Raji (cell line): ENCODE measurements around the gene EPHA6.

Source experiments
- POLR2A ChIP-seq: IDR thresholded peaks from 2 replicates; pipeline ENCODE4 v1.6.1; 2011; ENCODE audit warnings: low read depth, low read length, control low read depth; ENCODE audit not compliant: insufficient read depth

EPHA6 gene

DNA sequence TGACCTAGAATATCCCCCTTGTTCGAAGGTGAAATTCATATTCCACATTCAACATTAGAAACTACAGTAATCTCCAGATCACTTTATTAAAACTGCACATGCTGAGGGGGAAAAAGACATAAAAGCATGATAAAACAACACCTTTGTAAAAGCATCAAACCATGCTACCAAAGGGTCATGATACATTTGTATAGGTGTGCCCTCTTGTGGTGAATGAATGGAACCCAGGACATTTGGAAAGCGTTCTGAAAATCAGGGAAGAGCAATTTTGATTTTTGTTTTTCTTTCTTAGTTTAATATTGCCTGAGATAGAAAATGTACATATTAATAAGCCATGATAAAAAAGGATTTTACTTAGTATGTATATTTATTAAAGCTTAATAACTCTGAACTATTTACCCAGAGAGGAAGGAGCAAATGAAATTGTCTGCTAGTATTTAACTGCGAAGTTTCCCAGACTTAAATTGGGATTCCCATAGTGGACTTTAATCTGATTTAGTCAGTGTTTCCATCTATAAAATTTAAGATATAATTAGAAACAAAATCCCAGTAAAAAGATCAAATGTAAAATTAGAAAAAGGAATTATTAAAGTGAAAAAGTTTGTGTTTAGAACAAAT lies 844.4 kb downstream of the EPHA6 start:
- TF ChIP-seq POLR2A: no peak

DNA sequence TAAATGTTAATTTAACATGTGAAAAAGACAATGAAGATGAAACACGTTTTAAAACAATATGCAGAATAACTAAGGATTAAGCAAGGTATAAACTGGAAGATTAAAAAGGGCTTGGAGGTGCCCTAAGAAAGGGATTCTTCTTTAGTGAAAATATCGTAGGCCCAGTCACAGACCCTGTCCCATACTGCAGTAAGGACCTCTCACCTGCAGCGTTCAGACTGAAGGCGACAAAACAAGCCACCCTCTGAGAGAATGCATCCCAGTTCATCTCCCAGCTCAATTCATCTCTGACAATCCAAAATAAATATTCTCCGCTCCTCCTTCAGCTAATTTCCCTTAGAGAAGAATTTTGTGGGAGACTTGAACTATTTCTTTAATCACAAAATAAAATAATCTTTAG lies 847.9 kb downstream of the EPHA6 start:
- TF ChIP-seq POLR2A: no peak

DNA sequence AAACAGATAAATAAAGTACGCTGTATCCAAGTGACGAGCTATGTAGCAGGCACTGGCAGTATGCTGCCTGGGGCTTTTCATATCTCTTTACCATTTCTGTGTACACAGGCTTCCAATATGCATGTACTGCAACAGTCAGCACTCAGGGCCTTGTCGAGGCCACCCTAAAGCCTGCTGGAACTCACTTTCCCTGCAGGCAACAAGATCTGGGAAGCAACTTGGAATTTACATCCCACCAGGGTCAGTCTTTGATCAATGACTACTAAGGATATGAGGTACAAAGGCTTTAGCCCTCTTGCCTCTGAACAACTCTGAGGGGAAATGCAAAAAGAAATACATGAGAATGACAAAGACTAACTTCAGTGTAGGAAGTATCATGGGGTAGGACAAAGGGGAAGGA lies 848.4 kb downstream of the EPHA6 start:
- no peak for TF ChIP-seq POLR2A

DNA sequence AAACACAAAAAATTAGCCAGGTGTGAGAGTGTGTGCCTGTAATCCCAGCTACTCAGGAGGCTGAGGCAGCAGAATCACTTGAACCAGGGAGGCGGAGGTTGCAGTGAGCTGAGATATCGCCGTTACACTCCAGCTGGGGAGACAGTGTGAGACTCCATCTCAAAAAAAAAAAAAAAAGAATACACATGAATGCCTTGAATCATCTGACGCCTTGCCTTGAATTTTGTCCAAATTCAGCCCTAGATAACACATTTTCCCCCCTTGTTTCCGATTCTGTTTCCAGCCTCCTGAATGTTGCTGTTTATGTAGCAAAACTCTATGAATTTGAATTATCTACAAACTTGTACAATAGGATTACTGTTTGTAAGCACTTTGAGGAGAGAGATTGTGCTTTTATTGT lies 851.5 kb downstream of the EPHA6 start:
- TF ChIP-seq POLR2A: no peak

DNA sequence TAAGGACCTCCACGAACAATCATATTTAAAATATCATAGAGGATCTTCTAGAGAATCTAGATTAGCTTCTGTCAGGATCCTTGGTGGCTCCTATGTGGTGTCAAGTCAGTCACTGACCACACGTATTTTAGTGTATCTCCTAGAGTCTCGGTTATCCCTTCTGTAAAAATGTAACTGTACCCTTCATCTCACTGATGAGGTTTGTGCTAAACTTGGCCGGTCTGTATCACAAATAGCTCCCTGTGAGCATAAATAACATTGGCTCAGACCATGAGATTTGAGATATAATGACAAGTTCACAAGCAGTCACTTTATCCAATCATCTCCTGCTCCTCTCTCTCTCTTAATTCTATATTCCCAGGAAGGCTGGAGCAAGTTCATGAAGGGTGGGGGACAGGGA lies 856.6 kb downstream of the EPHA6 start:
- TF ChIP-seq POLR2A: no peak

DNA sequence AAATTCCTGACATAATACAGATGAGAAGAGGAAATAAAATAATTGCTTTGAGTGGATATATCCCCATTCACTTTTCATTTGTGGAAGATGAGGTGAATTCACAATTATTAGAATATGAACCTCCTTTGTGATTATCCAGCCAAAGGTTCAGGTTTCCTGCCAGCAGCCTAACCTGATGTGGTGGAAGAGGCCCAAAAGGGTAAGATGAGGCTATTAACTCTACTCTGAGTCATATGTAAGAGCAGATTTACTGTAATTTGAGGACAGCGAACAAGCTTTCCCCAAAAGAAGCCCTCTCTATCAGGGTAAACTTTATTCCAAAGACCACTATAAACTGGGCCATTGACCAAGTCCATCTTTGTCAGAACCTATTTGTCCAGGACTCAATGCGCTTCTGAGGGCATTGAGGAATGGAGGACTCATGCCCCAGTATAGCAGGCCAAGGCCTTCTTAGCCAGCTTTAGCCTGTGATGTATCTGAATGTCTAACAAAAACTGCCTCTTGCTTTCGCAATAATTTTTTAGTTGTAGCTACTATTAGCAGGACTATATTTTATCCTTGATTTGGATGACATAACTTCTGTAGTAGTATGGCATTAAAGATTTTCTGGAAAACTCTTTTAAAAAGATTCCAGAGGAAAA lies 859.1 kb downstream of the EPHA6 start:
- no peak for TF ChIP-seq POLR2A

DNA sequence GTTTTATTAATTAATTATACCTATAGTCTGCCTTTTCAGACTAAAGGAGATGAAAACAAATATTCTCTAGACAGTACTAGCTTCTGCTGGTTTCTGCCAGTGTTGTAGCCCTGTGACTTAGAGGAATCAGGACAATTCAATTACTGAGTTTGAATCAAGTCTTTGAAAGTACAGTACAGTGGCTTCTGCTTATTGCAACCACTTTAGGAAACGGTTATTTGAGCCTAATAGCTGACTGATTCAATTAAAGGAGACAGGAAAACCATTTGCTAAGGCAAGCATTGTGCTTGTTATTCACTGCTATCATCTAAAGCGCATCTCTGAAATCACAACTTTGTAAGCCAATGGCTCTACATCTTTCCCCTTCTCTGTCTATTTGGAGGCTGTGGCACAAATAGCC lies 860.1 kb downstream of the EPHA6 start:
- no peak for TF ChIP-seq POLR2A

DNA sequence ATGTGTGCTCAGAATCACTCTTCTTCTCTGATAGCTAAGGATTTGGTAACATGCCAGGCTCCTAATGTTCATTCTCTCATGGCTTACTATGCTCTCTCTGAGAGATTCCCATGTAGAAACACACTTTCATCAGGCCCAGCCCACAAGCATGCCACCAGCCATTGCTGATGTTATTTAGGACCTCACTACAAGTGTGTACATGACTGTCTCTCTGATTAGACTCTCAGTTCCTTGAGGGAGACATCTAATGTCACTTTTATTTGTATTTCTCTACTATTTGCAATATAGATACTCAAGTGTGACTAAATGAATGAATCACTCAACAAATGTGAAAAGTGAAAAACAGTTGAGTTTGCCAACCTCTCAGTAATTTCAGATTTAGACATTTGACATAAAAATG lies 865.8 kb downstream of the EPHA6 start:
- no peak for TF ChIP-seq POLR2A

DNA sequence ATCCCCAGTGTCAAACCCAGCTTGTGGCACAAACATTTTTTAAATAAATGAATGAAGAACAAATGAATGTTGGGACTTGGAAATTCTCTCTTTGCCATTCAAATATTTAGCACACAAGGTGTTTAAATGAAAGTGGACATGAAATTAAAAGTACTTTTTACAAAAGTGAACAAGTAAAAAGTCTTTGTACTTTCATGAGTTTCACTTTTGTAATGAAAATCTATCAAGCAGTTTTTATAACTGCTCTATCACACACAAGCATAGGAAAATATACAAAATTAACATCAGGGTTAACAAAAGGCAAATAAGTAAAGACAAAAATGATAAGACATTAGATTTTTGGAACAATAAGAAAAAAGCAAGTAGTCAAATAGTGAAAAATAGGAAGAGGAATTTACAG lies 866.3 kb downstream of the EPHA6 start:
- no peak for TF ChIP-seq POLR2A

DNA sequence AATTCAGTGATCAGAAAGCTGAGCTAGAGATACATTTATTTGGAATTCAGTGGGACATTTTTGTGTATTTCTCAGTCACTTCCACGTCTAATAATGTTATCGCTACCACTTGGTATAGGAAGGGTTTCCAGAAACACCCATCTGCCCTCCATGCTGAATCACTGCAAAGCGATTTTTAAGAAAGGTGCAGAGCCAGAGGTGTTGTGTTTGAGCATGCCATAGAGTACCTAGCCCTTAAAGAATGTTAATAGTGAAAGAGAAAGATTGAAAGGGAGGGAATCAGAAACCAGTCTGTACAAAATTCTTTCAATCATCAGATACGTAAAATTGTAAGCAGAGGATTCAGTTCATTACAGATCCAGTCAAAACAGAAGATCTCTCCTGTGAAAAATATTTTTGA lies 870.1 kb downstream of the EPHA6 start:
- TF ChIP-seq POLR2A: no peak

DNA sequence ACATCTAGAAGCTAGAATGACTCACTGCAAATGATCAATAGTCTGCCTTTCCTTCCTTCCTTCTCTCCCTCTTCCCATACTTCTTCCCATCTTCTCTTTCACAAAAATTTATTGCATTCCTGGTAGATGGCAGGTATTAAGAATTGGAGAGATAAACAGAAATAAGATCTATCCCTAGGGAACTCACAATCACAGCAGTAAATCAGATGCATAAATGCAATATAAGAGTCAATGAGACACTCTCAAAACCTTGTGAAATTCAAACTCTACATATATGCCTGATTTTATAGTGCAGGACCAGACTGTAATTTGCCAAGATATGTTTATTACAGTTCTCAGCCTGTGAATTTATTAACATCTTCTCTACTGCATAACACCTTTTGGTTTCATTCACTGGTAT lies 871.9 kb downstream of the EPHA6 start:
- no peak for TF ChIP-seq POLR2A

DNA sequence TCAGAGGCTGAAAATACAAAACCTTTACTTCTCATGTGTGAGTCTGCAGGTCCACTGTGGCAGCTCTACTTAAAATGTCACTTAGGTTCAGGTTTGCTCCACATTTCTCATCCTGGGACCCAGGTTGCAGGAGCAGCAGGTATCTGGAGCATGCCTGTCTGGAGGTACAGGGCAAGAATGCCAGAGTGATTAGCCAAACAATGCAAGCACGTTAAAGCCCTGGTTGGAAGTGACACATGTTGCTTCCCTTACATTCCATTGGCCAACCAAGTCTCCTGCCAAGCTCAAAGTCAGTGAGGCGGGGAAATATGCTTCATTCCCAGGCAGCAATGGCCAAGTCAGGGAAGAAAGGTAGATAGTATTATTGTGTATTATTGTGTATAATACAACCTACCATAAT lies 873.3 kb downstream of the EPHA6 start:
- no peak for TF ChIP-seq POLR2A

DNA sequence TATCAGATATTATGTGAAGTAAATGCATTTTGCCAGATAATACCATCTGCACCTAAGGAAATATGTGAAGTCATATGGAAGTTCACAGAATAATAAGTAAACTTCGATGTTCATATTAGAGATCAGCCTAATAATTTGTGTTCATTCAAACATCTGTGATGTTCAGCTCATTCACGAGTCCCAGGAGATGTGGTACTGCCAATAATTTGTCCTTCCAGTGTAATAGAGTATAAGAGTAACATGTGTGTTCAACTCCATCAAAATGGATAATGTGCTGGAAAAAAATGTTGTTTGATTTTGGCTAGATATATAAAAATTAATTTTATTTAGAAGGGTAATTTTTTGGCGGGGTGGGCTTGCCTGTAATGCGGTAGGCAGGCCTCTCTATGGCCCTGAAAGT lies 874.7 kb downstream of the EPHA6 start:
- no peak for TF ChIP-seq POLR2A

DNA sequence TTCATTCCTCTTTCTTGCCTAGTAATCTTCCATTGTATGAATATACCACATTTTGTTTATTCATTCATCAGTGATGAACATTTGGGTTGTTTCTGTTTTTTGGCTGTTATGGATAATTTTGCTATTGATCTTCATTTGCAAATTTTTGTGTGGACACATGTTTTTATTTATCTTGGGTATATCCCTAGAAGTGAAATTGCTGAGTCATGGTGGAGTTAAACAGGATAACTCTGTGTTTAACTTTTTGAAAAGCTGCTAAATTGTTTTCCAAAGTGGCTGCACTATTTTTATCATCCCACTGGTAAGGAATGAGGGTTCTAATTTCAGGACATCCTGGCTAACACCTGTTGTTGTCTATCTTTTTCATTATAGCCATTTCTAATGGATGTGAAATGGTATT lies 875.6 kb downstream of the EPHA6 start:
- no peak for TF ChIP-seq POLR2A

DNA sequence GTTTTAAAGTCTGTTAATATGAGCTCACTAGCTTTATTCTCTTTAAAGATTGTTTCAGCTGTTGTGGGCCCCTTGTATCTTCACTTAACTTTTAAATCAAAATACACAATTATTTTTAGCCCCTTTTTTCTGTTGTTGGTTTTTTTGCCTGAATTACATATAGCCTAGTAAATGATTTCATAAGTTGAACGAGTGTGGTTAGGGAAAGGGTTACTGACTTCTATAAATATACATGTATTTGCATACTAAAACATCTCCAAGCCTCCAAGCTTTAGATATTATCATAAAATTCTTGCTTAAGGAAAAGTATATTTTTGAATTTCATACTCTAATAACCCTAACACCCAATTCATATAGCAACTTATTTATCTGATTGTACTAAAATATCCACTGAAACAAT lies 877.0 kb downstream of the EPHA6 start:
- no peak for TF ChIP-seq POLR2A

DNA sequence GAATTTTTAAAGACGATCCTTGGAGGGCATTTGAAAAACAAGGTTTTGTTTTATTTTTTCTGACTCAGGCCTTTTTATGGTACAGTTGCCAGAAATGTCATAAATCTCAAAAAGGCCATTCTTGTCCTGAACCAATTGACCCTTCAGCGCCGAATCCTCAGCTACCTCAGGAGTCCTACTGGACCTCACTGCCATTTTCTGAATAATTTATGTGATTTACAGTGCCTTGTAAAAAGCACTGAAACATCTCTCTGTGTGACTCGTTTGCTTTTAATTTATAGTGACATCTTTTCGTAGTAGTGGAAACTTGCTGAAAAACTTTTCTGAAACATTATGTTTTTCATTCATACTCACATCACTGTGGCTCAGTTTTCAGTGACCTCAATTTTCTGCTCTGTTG lies 878.0 kb downstream of the EPHA6 start:
- no peak for TF ChIP-seq POLR2A

DNA sequence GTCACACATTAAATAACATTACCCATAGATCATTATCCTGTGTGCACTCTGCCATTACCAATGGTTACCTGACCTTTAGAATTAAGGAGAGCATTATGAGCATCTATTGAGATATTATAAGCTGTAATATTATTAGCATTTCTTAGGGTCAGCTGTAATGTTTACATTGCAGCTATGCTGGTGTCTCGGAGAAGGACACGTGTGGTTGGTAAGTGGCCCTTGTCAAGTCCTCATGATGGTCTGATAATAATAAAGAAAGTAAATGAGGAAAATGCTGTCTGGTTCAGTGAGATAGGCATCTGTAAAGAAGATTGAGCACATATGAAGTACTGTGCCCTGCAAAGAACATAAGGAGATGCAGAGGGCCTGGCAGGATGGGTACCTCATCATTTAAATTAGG lies 878.4 kb downstream of the EPHA6 start:
- TF ChIP-seq POLR2A: no peak
